ENCODE measurements around the gene PPTC7.

- TF ChIP-seq CTCF (IDR thresholded peaks at IDR 0.05; ENCODE audit: low read length) (no peak), EZH2 (IDR thresholded peaks at IDR 0.05; ENCODE audit: borderline replicate concordance, low read length) (no peak)
Observed at GRCh38 chr12:110530511-110530910, 52.6 kb downstream of the PPTC7 start.
